Astrocyte (in vitro differentiated cells and primary cell): ENCODE data around the gene RCVRN. TPM values are rescaled to one million over a fixed set of nuclear protein-coding genes. Genes with fewer than 3 reads are reported as not detected.

ENCODE experiments used
- DNase-seq: peaks from one replicate; pipeline ENCODE4 v3.0.0-alpha.2; 2010; ENCODE audit warnings: low read depth
- FAIRE-seq: peaks from 2 replicates; lab custom pipeline; 2011; peaks lifted over from hg19 to GRCh38; lab: Jason Lieb, UNC
- H2AFZ ChIP-seq: 2 replicates; pipeline ENCODE4 v1.6.0; 2012; ENCODE audit warnings: low read depth, low read length, inconsistent platforms
- H3K27ac ChIP-seq: 2 replicates; pipeline ENCODE4 v1.5.1; 2011; ENCODE audit warnings: low read depth, low read length, inconsistent platforms
- H3K27me3 ChIP-seq: 2 replicates; pipeline ENCODE4 v1.6.0; 2011; ENCODE audit warnings: low read length, inconsistent platforms; ENCODE audit not compliant: insufficient read depth
- H3K36me3 ChIP-seq: 2 replicates; pipeline ENCODE4 v1.5.1; 2011; ENCODE audit warnings: low read length, inconsistent platforms; ENCODE audit not compliant: insufficient read depth
- H3K4me1 ChIP-seq: 2 replicates; pipeline ENCODE4 v1.5.1; 2011; ENCODE audit warnings: low read length, inconsistent platforms; ENCODE audit not compliant: insufficient read depth
- H3K4me2 ChIP-seq: 2 replicates; pipeline ENCODE4 v1.6.0; 2012; ENCODE audit warnings: low read length, inconsistent platforms
- H3K4me3 ChIP-seq: 2 replicates; pipeline ENCODE4 v1.5.1; 2011; ENCODE audit warnings: low read depth, mild to moderate bottlenecking, low read length, inconsistent platforms; ENCODE audit not compliant: insufficient read depth
- H3K79me2 ChIP-seq: 2 replicates; pipeline ENCODE4 v1.6.0; 2012; ENCODE audit warnings: mild to moderate bottlenecking, low read length, inconsistent platforms; ENCODE audit not compliant: insufficient read depth
- H3K9ac ChIP-seq: 2 replicates; pipeline ENCODE4 v1.6.0; 2012; ENCODE audit warnings: mild to moderate bottlenecking, low read length, inconsistent platforms
- H3K9me3 ChIP-seq: 2 replicates; pipeline ENCODE4 v1.5.1; 2012; ENCODE audit warnings: low read depth, mild to moderate bottlenecking, low read length, inconsistent platforms; ENCODE audit not compliant: insufficient read depth
- H4K20me1 ChIP-seq: 2 replicates; pipeline ENCODE4 v1.6.0; 2012; ENCODE audit warnings: low read length, inconsistent platforms; ENCODE audit not compliant: insufficient read depth
- H3K27ac Mint-ChIP-seq: one replicate; pipeline ENCODE4 v1.8.0; 2021; ENCODE audit warnings: mild to moderate bottlenecking, mixed read lengths; ENCODE audit not compliant: unreplicated experiment
- H3K27me3 Mint-ChIP-seq: one replicate; pipeline ENCODE4 v1.8.0; 2021; ENCODE audit warnings: low read depth, mixed read lengths; ENCODE audit not compliant: unreplicated experiment
- H3K36me3 Mint-ChIP-seq: one replicate; pipeline ENCODE4 v1.8.0; 2021; ENCODE audit warnings: low read depth, mixed read lengths; ENCODE audit not compliant: unreplicated experiment
- H3K4me1 Mint-ChIP-seq: one replicate; pipeline ENCODE4 v1.8.0; 2021; ENCODE audit warnings: low read depth, mixed read lengths; ENCODE audit not compliant: unreplicated experiment
- H3K4me3 Mint-ChIP-seq: one replicate; pipeline ENCODE4 v1.8.0; 2021; ENCODE audit warnings: mild to moderate bottlenecking, moderate library complexity, mixed read lengths; ENCODE audit not compliant: unreplicated experiment
- H3K9me3 Mint-ChIP-seq: one replicate; pipeline ENCODE4 v1.8.0; 2021; ENCODE audit warnings: mild to moderate bottlenecking, mixed read lengths; ENCODE audit not compliant: unreplicated experiment
- EZH2 ChIP-seq: IDR thresholded peaks from 2 replicates; pipeline ENCODE4 v1.6.1; 2012; ENCODE audit warnings: mild to moderate bottlenecking, low read length, inconsistent platforms; ENCODE audit not compliant: insufficient read depth
- total RNA-seq: library from RNA; stranded (reverse); gene quantifications from 2 replicates; pipeline ENCODE4 v1.2.1, GENCODE V29; 2021
- TF ChIP-seq, protein P1 (sequence below): IDR thresholded peaks from 2 replicates; pipeline ENCODE4 v1.5.1; 2011; ENCODE audit warnings: low read depth, mild to moderate bottlenecking, inconsistent platforms, low read length, moderate library complexity; ENCODE audit not compliant: insufficient read depth

RCVRN gene
- total RNA-seq, 1 donor from 2014 or later = not detected

GRCh38 chr17:9907883-9908648, 3.0 kb upstream of the RCVRN start:
- Mint-ChIP-seq H3K4me1 (peaks cover 2% of the 10 kb centered on the region), H3K4me3 (no peak overlapping the region), H3K27me3 (peaks cover 27% of the 10 kb centered on the region), H3K9me3 (peaks cover 8% of the 10 kb centered on the region), H3K27ac (no peak overlapping the region), H3K36me3 (peaks cover 3% of the 10 kb centered on the region)
- no peaks in the 10 kb centered on the region for H3K36me3 ChIP-seq
- no peak overlapping the region for H3K4me2 ChIP-seq
- H3K9ac ChIP-seq = no peak overlapping the region
- no peak for FAIRE-seq
- H4K20me1 ChIP-seq = no peaks in the 10 kb centered on the region
- no peak for DNase-seq
- H3K27me3 ChIP-seq = no peaks in the 10 kb centered on the region
- H3K4me3 ChIP-seq = no peak overlapping the region
- H3K79me2 ChIP-seq = no peaks in the 10 kb centered on the region
- H3K9me3 ChIP-seq = no peaks in the 10 kb centered on the region
- TF ChIP-seq, protein P1, sequence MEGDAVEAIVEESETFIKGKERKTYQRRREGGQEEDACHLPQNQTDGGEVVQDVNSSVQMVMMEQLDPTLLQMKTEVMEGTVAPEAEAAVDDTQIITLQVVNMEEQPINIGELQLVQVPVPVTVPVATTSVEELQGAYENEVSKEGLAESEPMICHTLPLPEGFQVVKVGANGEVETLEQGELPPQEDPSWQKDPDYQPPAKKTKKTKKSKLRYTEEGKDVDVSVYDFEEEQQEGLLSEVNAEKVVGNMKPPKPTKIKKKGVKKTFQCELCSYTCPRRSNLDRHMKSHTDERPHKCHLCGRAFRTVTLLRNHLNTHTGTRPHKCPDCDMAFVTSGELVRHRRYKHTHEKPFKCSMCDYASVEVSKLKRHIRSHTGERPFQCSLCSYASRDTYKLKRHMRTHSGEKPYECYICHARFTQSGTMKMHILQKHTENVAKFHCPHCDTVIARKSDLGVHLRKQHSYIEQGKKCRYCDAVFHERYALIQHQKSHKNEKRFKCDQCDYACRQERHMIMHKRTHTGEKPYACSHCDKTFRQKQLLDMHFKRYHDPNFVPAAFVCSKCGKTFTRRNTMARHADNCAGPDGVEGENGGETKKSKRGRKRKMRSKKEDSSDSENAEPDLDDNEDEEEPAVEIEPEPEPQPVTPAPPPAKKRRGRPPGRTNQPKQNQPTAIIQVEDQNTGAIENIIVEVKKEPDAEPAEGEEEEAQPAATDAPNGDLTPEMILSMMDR = no peak
- TF ChIP-seq EZH2 = no peak
- H2AFZ ChIP-seq = no peak overlapping the region
- no peaks in the 10 kb centered on the region for H3K4me1 ChIP-seq
- H3K27ac ChIP-seq = no peak overlapping the region

DNA sequence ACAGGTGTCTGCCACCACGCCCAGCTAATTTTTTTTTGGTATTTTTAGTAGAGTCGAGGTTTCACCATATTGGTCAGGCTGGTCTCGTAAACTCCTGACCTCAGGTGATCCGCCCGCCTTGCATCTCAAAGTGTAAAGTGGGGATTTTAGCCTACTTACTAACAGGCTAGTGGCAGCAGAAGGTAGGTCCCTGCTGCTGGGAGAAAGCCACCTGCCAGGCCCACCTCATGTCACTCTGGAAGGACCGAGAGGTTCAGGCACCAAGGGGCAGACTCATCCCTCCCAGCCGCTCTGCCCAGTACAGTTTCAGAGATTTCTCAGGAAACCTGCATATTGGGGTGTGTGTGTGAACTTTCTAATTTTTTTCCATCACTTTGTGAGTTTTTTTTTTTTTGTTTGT, 2.1 kb upstream of the RCVRN start:
- no peak overlapping the region for H3K27ac Mint-ChIP-seq
- FAIRE-seq (no peak), DNase-seq (no peak)

More for the DNA sequence above, 2.1 kb upstream of the RCVRN start:
- H3K9ac ChIP-seq = no peak overlapping the region
- no peaks in the 10 kb centered on the region for H4K20me1 ChIP-seq
- no peaks in the 10 kb centered on the region for H3K79me2 ChIP-seq
- H3K27me3 Mint-ChIP-seq = peaks cover 20% of the 10 kb centered on the region
- H3K9me3 Mint-ChIP-seq = peaks cover 8% of the 10 kb centered on the region
- H3K4me3 ChIP-seq = no peak overlapping the region
- H3K27ac ChIP-seq = no peak overlapping the region
- peaks cover 3% of the 10 kb centered on the region for H3K36me3 Mint-ChIP-seq
- no peak overlapping the region for H3K4me3 Mint-ChIP-seq
- H3K4me1 Mint-ChIP-seq = no peaks in the 10 kb centered on the region
- no peaks in the 10 kb centered on the region for H3K9me3 ChIP-seq
- no peaks in the 10 kb centered on the region for H3K36me3 ChIP-seq
- H3K4me1 ChIP-seq = no peaks in the 10 kb centered on the region
- no peak for TF ChIP-seq EZH2
- TF ChIP-seq, protein P1 = no peak
- H3K4me2 ChIP-seq = no peak overlapping the region
- no peaks in the 10 kb centered on the region for H3K27me3 ChIP-seq
- H2AFZ ChIP-seq = no peak overlapping the region
